Effector memory CD8-positive, alpha-beta T cell (primary cell): ENCODE results near the gene YPEL4.

Experiments
- ATAC-seq: fragments of 150-1000 bp; cut with Tn5 transposase; replicated peaks from 2 replicates; pipeline ENCODE4 v1.10.0; 2021; ENCODE audit warnings: mild to moderate bottlenecking, moderate library complexity
- DNase-seq, 3 experiments: peaks; one replicate each; pipeline ENCODE4 v3.0.0; 2021
- H3K27ac Mint-ChIP-seq, 2 donors: one replicate each; pipeline ENCODE4 v1.8.0; 2022; ENCODE audit warnings: mild to moderate bottlenecking in 2 of 2, mixed read lengths in 2 of 2, moderate library complexity in 2 of 2
- H3K27me3 Mint-ChIP-seq, 2 donors: one replicate each; pipeline ENCODE4 v1.8.0; 2022; ENCODE audit warnings: mixed read lengths in 2 of 2
- H3K36me3 Mint-ChIP-seq: one replicate; pipeline ENCODE4 v1.8.0; 2022; ENCODE audit warnings: mild to moderate bottlenecking, moderate library complexity, mixed read lengths; ENCODE audit not compliant: insufficient read depth
- H3K4me1 Mint-ChIP-seq, 2 donors: one replicate each; pipeline ENCODE4 v1.8.0; 2022; ENCODE audit warnings: low read depth in 2 of 2, mixed read lengths in 2 of 2
- H3K4me3 Mint-ChIP-seq, 2 donors: one replicate each; pipeline ENCODE4 v1.8.0; 2022; ENCODE audit warnings: mild to moderate bottlenecking in 2 of 2, mixed read lengths in 2 of 2, moderate library complexity in 2 of 2
- H3K9me3 Mint-ChIP-seq, 2 donors: one replicate each; pipeline ENCODE4 v1.8.0; 2022; ENCODE audit warnings: mixed read lengths in 2 of 2

Gene YPEL4

DNA sequence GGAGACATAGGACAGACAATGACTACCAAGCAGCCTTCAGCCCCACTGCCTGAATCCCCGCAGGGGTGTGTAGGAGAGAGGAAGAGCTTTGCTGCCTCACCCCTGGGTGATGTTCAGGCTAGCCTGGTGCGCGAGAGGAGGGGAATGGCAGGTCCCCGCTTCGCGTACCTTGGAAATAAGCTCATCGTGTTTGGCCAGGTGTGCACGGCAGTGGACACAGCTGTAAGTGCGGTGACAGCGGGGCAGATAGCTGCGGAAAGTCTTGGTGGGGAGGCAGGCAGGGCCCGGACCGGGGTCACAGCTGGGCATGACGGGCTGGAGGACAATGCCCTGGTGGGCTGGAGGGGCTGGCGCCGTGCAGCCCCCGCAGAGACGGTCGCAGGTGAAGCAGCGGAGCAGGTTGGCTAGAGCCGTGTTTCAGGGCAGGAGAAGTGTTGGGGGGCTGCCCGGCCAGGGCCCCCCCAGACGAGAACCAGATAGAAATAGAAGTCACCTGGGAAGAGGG, 2.9 kb downstream of the YPEL4 start:
- Mint-ChIP-seq H3K27me3 (peaks cover 41 to 70% of the 10 kb centered on the region in 2 donors), H3K4me3 (peak overlapping the region in 1 of 2 donors; percentile 9), H3K4me1 (peaks cover 20 to 22% of the 10 kb centered on the region in 2 donors)

DNA sequence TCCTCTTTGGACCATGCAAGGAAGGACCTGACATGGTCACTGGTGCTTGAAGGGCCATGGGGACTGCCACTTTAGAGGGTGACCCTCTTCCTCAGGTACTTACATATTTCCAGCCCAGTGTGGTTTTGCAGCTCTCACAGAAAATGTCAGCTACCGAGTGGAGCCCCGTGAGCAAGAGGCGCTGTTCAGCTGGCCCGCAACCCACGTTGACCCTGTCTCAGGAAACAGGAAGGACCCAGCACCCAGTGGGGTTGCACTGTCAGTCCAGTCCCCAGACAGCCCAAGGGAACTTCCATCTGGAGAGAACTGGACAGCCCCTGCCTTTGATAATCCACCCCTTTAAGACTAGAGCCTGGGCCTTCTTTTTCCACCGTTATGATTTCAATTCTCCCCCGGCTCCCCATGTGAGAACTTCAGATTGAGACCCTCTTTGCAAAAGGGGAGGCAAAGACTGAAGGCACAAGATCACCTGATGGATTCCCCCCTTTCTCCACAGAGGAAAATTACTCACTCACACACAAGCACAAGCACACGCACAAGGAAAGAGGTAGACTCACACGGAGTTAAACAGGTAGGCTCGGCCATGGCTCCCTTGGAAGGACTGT, 3.4 kb downstream of the YPEL4 start:
- Mint-ChIP-seq H3K27ac (no peak overlapping the region), H3K36me3 (peaks cover 3% of the 10 kb centered on the region), H3K9me3 (no peaks in the 10 kb centered on the region), H3K27me3 (peaks cover 41 to 70% of the 10 kb centered on the region in 2 donors), H3K4me3 (peak overlapping the region in 1 of 2 donors; percentile 9), H3K4me1 (peaks cover 20 to 22% of the 10 kb centered on the region in 2 donors)
- ATAC-seq (no peak), DNase-seq (no peak)

More for the DNA sequence above, 2.9 kb downstream of the YPEL4 start:
- H3K9me3 Mint-ChIP-seq, result no peaks in the 10 kb centered on the region
- no peak overlapping the region for H3K27ac Mint-ChIP-seq
- ATAC-seq (no peak), DNase-seq (no peak)
- peaks cover 3% of the 10 kb centered on the region for H3K36me3 Mint-ChIP-seq

DNA sequence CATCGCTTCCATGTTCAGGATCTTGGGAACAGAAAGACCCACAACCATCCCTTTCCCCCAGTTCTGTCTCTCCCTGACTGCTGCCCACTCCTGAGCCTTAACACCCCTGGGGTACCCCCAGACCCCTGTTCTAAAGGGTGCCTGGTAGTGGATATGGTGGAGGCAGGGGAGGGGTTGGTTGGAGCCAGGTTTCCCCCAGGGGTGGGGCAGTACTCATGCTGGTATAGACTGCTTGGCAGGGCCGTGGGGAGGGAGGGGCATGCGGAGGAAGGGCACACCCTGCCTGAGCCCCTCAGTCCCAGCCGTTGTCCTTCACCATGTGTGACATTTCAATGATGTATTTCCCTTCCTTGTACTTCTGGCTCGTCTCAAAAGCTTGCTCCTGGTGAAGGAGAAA, 4.0 kb downstream of the YPEL4 start:
- no peak overlapping the region for H3K4me3 Mint-ChIP-seq
- ATAC-seq, result no peak
- no peak for DNase-seq

DNA sequence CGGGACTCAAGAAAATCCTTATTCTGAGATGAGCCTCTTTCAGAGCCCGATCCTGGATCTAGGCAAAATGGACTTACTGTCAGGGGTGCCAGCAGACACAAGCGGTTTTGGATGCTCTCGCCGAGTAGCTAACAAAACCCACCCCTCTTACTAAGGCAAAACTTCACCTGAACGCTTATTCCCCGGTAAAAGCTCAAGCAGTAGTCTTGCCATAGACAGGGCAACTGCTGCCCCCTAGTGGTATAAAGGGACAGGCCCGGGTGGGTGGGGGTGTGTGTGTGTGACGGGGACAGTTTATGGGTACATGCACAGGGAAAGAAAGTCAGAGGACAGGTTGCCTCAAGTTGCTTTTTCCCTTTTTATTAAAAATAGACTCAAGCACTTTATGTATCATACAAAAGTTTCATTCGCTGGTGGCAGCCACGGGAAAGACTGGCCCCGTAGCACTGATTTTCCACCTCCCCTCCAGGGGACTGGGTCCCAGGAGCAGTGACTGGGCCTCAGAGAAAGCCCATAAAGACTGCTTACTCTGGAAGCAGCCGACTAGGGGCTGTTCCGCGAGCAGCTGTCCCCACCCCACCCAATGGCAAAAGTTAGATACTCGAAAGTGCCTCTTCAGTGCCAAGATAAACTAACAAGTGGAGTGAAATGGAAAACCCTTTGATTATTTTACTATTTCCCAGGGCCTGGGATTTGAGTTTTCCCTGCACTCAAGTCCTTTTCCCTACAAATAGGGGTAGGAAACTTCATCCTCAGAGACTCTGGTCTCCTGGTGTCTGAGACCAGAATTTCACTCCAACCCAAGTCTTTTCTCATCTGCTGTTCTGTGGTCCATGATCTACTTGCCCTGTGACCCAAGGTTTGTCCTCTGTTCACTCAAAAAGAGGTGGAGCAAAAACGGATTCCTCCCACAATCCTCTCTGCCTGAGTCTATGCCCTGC, 4.7 kb downstream of the YPEL4 start:
- ATAC-seq, result peak; percentile 73

More for the DNA sequence above, 4.0 kb downstream of the YPEL4 start:
- peaks cover 41 to 70% of the 10 kb centered on the region in 2 donors for H3K27me3 Mint-ChIP-seq
- H3K36me3 Mint-ChIP-seq, result peaks cover 3% of the 10 kb centered on the region
- H3K9me3 Mint-ChIP-seq, result no peaks in the 10 kb centered on the region
- H3K4me1 Mint-ChIP-seq, result peaks cover 20% of the 10 kb centered on the region in 2 donors
- no peak overlapping the region for H3K27ac Mint-ChIP-seq

DNA sequence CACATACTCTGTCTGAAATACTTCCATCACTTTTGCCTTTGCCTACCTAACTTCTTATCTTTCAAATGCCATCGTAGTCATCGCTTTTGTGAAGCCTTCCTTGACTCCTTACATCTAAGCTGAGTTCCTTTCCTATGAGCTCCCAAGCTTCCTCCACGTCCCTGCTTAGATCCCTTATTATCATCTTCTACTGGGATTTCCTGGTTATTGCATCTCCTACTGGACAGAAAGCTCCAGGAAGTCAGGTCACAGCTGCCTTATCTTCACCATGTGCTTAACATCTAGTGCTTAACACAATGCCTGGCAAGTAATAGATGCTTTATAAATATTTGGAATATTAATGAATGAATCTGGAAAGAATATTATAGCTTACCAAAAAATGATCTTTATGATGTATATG, 5.9 kb downstream of the YPEL4 start:
- peaks cover 11 to 13% of the 10 kb centered on the region in 2 donors for H3K4me1 Mint-ChIP-seq

More for the DNA sequence above, 4.7 kb downstream of the YPEL4 start:
- Mint-ChIP-seq H3K27me3 (peaks cover 41 to 70% of the 10 kb centered on the region in 2 donors), H3K4me1 (peaks cover 18 to 19% of the 10 kb centered on the region in 2 donors), H3K27ac (no peak overlapping the region), H3K36me3 (peaks cover 3% of the 10 kb centered on the region), H3K4me3 (no peak overlapping the region), H3K9me3 (no peaks in the 10 kb centered on the region)
- DNase-seq, result peak; percentile 83 to 90 (median 89)

DNA sequence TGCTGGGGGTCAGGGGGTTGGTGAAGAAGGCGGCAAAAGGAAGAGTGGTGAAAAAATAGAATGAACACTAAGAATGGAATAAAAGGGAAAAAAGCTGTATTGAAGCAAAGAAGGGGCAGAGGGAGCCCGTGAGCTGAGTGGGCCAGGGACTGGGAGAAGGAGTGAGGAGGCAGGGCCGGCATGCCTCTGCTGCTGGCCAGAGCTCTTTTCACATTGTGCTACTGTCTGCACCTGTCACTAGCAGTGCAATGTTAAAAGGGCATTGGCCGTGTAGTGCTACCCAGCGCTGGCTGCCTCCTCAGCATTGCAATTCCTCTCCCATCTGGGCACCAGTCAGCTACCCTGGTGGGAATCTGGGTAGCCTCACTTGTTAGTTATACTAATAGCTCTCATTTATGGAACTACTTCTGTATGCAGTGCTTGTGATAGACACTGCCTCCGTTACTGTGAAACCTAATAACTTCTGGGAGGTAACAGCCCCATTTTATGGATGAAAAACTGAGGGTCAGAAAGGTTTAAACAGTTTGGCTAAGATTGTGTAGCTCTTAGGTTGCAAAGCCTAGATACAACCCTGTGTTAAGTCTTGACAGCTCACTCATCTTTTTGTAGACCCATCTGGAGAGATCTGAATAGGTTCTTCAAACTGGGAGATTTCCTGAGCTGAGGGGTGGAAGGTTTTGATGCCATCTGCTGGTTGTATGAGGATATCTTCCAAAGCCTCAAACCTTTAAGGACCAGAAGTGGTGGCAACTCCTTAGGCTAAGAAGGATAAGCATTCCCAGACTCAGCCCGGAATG, 8.5 kb downstream of the YPEL4 start:
- ATAC-seq (peak; percentile 27), DNase-seq (no peak)
- Mint-ChIP-seq H3K4me1 (peaks cover 15 to 16% of the 10 kb centered on the region in 2 donors), H3K27me3 (peaks cover 49 to 67% of the 10 kb centered on the region in 2 donors), H3K27ac (no peak overlapping the region), H3K9me3 (no peaks in the 10 kb centered on the region), H3K4me3 (no peak overlapping the region), H3K36me3 (no peaks in the 10 kb centered on the region)

More for the DNA sequence above, 5.9 kb downstream of the YPEL4 start:
- DNase-seq (no peak), ATAC-seq (no peak)
- Mint-ChIP-seq H3K4me3 (no peak overlapping the region), H3K27me3 (peaks cover 43 to 67% of the 10 kb centered on the region in 2 donors), H3K27ac (no peak overlapping the region), H3K9me3 (no peaks in the 10 kb centered on the region), H3K36me3 (peaks cover 3% of the 10 kb centered on the region)

DNA sequence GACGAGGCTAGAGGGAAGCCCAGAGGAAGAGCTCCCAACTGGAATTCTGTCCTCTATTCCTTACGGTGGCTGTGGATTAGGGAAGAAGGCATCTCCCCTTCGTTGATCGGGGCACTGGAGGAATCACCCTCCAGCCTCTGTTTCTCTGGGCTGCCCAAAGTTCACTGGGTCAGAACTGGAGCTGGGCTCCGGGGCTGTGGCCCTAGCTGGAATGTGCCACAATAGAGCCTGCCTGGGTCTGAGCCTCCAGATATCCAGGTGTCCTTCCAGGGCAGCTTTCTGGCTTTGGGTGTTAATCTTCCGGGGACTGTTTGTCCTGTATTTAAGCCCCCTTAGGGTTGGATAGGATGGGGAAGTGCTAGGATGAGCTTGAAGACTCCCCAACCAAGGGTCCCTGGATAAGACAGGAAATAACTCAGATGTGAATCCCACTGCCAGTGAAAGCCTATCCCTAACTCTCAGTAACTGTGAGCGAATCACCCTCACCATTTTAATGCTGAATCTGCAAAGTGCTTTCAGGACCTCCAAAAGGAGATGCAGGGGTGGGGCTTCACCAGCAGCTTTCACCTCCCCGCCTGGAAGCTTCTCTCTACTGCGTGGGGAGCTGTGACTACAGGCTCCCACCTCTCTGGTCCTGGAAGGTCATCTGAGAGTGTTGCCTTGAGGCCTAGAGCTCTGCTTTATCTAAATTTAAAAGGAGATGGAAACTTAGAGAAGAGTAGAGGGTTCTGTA, 9.5 kb downstream of the YPEL4 start:
- DNase-seq, result no peak
- peak overlapping the region in 1 of 2 donors; percentile 85 for H3K4me3 Mint-ChIP-seq
- no peak for ATAC-seq
- no peaks in the 10 kb centered on the region for H3K9me3 Mint-ChIP-seq
- H3K36me3 Mint-ChIP-seq, result no peaks in the 10 kb centered on the region
- peaks cover 42 to 57% of the 10 kb centered on the region in 2 donors for H3K27me3 Mint-ChIP-seq
- H3K4me1 Mint-ChIP-seq, result peaks cover 14 to 15% of the 10 kb centered on the region in 2 donors
- H3K27ac Mint-ChIP-seq, result no peak overlapping the region

DNA sequence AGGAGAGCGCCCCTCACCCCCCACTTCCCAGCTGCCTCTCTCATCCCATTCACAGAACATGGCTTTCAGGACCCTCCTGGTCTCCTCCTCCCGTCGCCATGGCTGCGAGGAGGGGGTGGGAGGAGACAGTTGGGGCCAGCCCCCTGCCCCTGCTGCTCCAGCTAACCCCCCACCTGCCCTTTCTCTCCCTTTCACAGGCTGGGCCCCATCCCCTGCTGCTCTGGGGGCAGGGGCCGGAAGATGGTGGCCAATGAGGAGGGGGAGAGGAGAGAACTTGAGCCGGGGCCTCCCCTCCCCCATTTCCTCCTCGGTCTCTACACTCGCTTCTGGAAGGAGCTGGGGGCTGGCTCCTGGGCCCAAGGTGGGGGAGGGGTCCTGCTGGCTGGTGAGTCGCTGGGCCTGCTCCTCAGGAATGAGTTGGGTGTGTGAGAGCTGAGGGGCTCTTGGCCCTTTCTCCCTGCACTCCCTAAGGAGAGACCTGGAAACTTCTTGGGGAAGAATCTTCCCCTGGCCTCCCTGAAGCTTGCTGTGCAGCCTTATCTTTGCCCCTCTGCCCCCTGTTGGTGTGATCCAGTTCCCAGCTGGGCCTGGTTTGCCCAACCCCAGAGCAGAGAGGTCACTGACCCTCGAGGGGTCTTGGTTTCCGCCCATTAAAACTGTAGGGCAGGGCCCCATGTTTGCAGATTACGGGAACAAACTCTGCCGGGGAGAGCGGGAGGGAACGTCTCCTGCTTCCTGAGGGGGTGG, 10.2 kb downstream of the YPEL4 start:
- Mint-ChIP-seq H3K9me3 (no peaks in the 10 kb centered on the region), H3K27me3 (peaks cover 47 to 57% of the 10 kb centered on the region in 2 donors), H3K4me3 (peak overlapping the region; percentile 84 to 85), H3K4me1 (peaks cover 14 to 15% of the 10 kb centered on the region in 2 donors), H3K36me3 (no peaks in the 10 kb centered on the region), H3K27ac (peak overlapping the region in 1 of 2 donors; percentile 69)
- ATAC-seq (peak; percentile 9), DNase-seq (no peak)

DNA sequence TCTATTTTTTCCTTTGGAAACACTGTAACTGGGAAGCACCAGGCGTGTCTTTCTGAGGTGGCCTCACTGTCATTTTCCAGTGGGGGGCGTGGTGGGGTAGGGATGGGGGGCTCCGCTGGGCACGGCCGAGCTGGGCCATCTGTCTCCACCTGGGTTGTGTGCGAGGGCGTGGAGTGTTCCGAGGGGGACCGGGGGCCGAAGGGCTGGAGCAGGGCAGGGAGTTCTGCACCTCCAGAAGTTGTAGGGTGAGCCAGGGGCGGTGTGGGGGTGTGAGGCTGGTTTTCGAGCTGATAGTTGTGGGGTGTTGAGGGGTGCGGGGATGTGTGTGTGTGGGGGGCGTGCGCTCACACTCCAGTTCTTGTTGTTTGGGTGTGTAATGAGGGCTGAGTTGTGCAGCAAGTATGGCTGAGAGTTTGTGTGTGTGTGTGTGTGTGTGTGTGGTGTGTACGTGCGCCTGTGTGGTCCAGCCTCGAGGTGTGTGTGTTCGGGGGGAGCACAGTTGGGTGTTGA, 10.8 kb downstream of the YPEL4 start:
- Mint-ChIP-seq H3K4me3 (peak overlapping the region; percentile 84 to 85), H3K27ac (peak overlapping the region; percentile 69 to 81), H3K9me3 (no peaks in the 10 kb centered on the region), H3K4me1 (peaks cover 14 to 15% of the 10 kb centered on the region in 2 donors), H3K36me3 (no peaks in the 10 kb centered on the region), H3K27me3 (peaks cover 52 to 57% of the 10 kb centered on the region in 2 donors)
- ATAC-seq (peak; percentile 52), DNase-seq (no peak)

DNA sequence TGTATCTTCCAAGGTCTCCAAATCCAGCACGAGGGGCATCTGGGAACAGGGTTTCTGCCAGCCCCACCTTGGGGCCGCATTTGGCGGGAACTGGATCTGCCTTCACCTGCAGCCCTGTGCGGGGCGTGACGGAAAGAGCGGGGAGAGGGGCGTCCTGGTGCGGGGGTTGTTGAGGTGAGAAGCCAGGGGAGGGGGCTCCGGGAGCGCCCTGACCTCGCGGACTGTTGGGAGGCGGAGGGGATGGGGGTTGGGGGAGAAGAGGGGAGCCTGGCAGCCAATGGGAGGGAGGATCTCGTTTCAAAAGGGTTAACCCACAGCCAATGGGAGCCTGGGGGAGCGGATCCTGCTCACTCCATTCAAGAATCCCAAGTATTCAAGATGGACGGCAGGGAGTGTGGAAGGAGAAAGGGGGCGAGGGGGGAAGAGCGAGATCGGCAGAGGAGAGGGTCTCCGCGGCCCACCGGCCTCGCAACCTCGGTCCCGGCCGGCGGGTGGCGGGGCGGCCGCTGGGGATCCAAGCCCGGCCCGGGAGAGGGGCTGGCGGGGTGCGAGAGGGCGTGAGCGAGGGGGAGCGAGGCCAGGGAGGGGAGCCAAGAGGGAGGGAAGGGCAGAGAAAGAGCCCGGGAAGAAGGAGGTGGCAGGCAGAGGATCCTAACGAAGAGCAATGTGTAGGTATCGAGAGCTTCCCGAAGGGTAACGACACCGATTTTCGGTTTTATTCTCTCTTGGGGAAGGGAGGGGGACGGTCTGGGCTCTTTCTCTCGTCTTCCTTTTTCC, 11.5 kb downstream of the YPEL4 start:
- DNase-seq, result no peak

DNA sequence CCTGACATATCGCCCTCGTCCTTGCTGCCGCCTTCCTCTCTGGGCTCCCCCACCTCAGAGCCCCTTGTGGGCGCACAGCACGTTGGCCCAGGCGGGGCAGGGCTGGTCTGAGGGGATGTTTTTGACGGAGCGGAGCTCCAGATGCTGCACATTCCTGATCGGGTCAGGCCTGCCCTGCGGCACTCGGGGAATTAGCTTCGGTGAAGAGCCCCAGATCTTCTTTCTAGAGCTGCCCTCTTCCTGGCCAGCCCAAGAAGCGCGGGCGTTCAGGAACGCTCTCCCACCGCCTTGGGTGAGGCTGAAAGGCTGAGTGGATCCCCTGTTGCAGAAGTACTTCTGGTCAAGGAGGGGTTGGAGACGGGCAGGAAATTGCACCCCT, 12.1 kb downstream of the YPEL4 start:
- no peak for ATAC-seq
- peak overlapping the region; percentile 69 to 81 for H3K27ac Mint-ChIP-seq

More for the DNA sequence above, 11.5 kb downstream of the YPEL4 start:
- H3K27ac Mint-ChIP-seq, result peak overlapping the region; percentile 69 to 81
- H3K27me3 Mint-ChIP-seq, result peaks cover 51 to 57% of the 10 kb centered on the region in 2 donors
- peak; percentile 48 for ATAC-seq
- no peaks in the 10 kb centered on the region for H3K36me3 Mint-ChIP-seq
- peak overlapping the region; percentile 84 to 85 for H3K4me3 Mint-ChIP-seq
- peaks cover 14 to 15% of the 10 kb centered on the region in 2 donors for H3K4me1 Mint-ChIP-seq
- H3K9me3 Mint-ChIP-seq, result no peaks in the 10 kb centered on the region

More for the DNA sequence above, 12.1 kb downstream of the YPEL4 start:
- DNase-seq, result no peak
- no peaks in the 10 kb centered on the region for H3K9me3 Mint-ChIP-seq
- H3K36me3 Mint-ChIP-seq, result no peaks in the 10 kb centered on the region
- H3K4me3 Mint-ChIP-seq, result peak overlapping the region; percentile 84 to 85
- H3K4me1 Mint-ChIP-seq, result peaks cover 14 to 15% of the 10 kb centered on the region in 2 donors
- peaks cover 46 to 51% of the 10 kb centered on the region in 2 donors for H3K27me3 Mint-ChIP-seq
